ENCODE data around the gene ZSCAN5B.
A peak's percentile ranks its signal among the peaks of the same experiment; 100 is the strongest.
"Not testable (repeated sequence)": the region's sequence is repeated elsewhere in the genome, so short reads cannot be mapped to it uniquely, and the experiment has no call there.

Gene ZSCAN5B

DNA sequence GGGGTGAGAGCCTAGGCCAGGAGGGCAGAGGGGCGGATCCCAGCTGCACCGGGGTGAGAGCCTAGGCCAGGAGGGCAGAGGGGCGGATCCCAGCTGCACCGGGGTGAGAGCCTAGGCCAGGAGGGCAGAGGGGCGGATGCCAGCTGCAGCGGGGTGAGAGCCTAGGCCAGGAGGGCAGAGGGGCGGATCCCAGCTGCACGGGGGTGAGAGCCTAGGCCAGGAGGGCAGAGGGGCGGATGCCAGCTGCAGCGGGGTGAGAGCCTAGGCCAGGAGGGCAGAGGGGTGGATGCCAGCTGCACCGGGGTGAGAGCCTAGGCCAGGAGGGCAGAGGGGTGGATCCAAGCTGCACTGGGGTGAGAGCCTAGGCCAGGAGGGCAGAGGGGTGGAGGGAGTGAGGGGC, 21.3 kb downstream of the ZSCAN5B start:
- H3K27ac ChIP-seq (ENCODE audit: low read length); H3K9me3 ChIP-seq (ENCODE audit: control insufficient read depth, insufficient read depth, low read length); H3K36me3 ChIP-seq (ENCODE audit: control insufficient read depth, insufficient read depth, low read length); DNase-seq (ENCODE audit: low read depth, low spot score); H3K4me3 ChIP-seq (ENCODE audit: low read length); H3K4me1 ChIP-seq (ENCODE audit: control insufficient read depth, insufficient read depth, low read length); H3K27me3 ChIP-seq (ENCODE audit: control insufficient read depth, insufficient read depth, low read length): not testable (repeated sequence)
- no CpG with 5 or more reads among the region's 11 CpGs for WGBS (ENCODE audit: insufficient coverage, insufficient read length)

DNA sequence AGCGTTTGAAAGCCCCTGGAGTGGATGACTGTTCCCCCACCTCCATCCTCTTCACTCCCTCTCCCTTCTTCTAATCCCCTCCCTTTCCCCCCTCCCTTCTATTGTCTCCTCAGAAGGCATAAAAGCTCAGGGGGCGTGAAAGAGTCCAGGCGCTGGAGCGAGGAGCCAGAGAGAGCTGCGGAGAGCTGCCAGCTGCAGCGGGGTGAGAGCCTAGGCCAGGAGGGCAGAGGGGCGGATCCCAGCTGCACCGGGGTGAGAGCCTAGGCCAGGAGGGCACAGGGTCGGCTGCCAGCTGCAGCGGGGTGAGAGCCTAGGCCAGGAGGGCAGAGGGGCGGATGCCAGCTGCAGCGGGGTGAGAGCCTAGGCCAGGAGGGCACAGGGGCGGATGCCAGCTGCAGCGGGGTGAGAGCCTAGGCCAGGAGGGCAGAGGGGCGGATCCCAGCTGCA, 21.7 kb downstream of the ZSCAN5B start, which contains the start of gene GALP:
Gene GALP (plus strand): TSS at position 148 of the 447 bp plus-strand sequence. CDS start 1,101 bp downstream, outside the sequence.
- H3K9me3 ChIP-seq (ENCODE audit: control insufficient read depth, insufficient read depth, low read length); DNase-seq (ENCODE audit: low read depth, low spot score); H3K4me3 ChIP-seq (ENCODE audit: low read length); H3K36me3 ChIP-seq (ENCODE audit: control insufficient read depth, insufficient read depth, low read length); H3K4me1 ChIP-seq (ENCODE audit: control insufficient read depth, insufficient read depth, low read length); H3K27me3 ChIP-seq (ENCODE audit: control insufficient read depth, insufficient read depth, low read length); H3K27ac ChIP-seq (ENCODE audit: low read length): not testable (repeated sequence)
- WGBS (ENCODE audit: insufficient coverage, insufficient read length), result no CpG with 5 or more reads among the region's 15 CpGs

DNA sequence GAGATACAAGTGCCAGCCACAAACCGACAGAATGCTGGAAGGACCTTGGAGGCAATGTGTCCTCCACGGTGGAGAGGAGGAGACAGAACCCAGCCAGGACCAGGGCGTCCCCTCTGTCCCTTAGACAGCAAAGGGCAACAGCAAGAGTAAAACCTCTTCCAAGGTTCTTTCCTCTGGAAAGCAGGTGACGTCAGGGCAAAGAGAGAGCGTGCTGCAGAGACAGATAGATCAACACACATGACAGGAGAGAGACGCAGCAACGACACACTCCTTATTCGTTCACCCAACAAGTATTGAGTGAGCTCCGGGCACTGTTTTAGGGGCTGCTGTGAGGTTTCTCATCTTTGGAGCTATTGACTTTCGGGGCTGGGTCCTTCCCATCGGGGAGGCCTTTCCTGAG, 23.0 kb downstream of the ZSCAN5B start:
- H3K4me1 ChIP-seq (ENCODE audit: control insufficient read depth, insufficient read depth, low read length), result no peaks in the 10 kb centered on the region
- H3K36me3 ChIP-seq (ENCODE audit: control insufficient read depth, insufficient read depth, low read length), result no peaks in the 10 kb centered on the region
- H3K27ac ChIP-seq (ENCODE audit: low read length), result no peak overlapping the region
- no peaks in the 10 kb centered on the region for H3K9me3 ChIP-seq (ENCODE audit: control insufficient read depth, insufficient read depth, low read length)
- no CpG with 5 or more reads among the region's 11 CpGs for WGBS (ENCODE audit: insufficient coverage, insufficient read length)
- no peak for DNase-seq (ENCODE audit: low read depth, low spot score)
- no peaks in the 10 kb centered on the region for H3K27me3 ChIP-seq (ENCODE audit: control insufficient read depth, insufficient read depth, low read length)
- H3K4me3 ChIP-seq (ENCODE audit: low read length), result no peak overlapping the region

DNA sequence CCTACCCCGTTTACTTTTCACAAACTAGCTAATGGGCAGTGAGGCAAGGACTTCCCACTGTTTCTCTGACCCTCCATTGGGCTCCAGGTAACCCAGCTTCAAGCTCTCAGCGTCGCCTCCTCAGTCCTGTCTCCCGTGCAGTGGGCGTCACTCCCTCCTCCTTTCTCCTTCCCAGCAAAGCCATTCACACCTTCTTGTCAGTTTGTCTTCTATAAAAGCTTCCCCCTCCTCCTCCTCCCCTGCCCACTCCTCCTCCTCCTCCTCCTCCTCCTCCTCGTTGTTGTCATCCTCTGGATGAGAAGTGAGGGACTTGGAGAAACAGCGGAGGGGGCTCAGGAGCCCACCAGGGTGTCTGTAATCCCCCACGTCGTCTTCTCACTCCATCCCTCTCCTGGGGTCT, 23.5 kb downstream of the ZSCAN5B start:
- H3K9me3 ChIP-seq (ENCODE audit: control insufficient read depth, insufficient read depth, low read length), result no peaks in the 10 kb centered on the region
- no peak for DNase-seq (ENCODE audit: low read depth, low spot score)
- no peaks in the 10 kb centered on the region for H3K36me3 ChIP-seq (ENCODE audit: control insufficient read depth, insufficient read depth, low read length)
- H3K27me3 ChIP-seq (ENCODE audit: control insufficient read depth, insufficient read depth, low read length), result no peaks in the 10 kb centered on the region
- no peak overlapping the region for H3K27ac ChIP-seq (ENCODE audit: low read length)
- no peak overlapping the region for H3K4me3 ChIP-seq (ENCODE audit: low read length)
- no peaks in the 10 kb centered on the region for H3K4me1 ChIP-seq (ENCODE audit: control insufficient read depth, insufficient read depth, low read length)
- no CpG with 5 or more reads among the region's 9 CpGs for WGBS (ENCODE audit: insufficient coverage, insufficient read length)

DNA sequence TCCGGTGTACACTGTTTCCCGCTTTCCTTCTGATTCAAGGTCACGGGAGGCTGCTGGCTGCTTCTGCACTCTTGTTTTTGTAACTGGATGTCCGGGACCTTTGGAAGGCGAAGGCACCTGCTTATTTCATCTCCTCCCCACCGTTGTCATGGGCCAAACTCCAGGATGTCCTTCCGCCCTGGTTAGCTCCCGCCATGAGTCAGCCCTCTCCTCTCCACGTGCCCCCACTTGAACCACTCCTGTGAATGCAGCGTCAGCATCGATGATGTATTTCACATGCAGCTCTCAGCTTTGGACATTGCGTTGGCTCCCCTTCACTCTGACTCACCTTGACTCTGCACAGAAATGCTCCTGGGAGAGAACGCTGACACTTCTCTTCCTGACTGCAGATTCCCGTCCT, 27.3 kb downstream of the ZSCAN5B start:
- H3K27me3 ChIP-seq (ENCODE audit: control insufficient read depth, insufficient read depth, low read length), result no peaks in the 10 kb centered on the region
- DNase-seq (ENCODE audit: low read depth, low spot score), result no peak
- no CpG with 5 or more reads among the region's 14 CpGs for WGBS (ENCODE audit: insufficient coverage, insufficient read length)
- H3K4me3 ChIP-seq (ENCODE audit: low read length), result no peak overlapping the region
- H3K9me3 ChIP-seq (ENCODE audit: control insufficient read depth, insufficient read depth, low read length), result no peaks in the 10 kb centered on the region
- H3K4me1 ChIP-seq (ENCODE audit: control insufficient read depth, insufficient read depth, low read length), result no peaks in the 10 kb centered on the region
- H3K36me3 ChIP-seq (ENCODE audit: control insufficient read depth, insufficient read depth, low read length), result no peaks in the 10 kb centered on the region
- no peak overlapping the region for H3K27ac ChIP-seq (ENCODE audit: low read length)

DNA sequence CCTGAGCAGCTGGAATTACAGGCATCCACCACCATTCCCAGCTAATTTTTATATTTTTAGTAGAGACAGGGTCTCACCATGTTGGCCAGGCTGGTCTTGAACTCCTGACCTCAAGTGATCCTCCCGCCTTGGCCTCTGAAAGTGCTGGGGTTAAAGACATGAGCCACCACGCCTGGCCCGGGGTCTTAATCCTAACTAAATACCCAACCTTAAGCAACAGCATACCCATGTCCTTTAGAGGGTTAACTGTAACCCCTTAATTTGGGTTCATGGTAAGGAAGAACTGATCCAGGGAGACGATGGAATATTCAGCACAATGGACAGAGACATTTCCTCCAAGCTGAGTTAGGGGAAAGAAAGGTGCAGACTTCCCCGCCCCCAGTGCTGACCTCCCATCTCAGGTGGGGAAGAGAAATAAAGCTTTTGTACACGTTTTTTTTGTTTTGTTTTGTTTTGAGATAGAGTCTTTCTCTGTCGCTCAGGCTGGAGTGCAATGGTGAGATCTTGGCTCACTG, 30.5 kb downstream of the ZSCAN5B start:
- DNase-seq (ENCODE audit: low read depth, low spot score), result peak; percentile 35

DNA sequence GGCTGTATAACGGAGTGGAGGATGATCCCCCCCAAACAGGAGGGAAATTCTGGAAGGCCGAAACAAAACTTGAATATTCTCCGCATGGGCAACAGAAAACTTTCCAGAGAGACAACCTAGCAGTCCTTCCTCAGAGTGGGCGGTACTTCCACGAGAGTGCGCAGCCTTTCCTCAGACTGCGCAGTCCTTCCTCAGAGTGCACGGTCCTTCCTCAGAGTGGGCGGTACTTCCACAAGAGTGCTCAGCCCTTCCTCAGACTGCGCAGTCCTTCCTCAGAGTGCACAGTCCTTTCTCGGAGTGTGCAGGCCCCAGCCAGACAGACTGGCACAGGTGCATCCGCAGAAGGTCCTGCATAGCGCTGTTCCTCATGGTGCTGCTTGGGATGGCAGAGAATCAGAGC, 34.5 kb downstream of the ZSCAN5B start:
- H3K27ac ChIP-seq (ENCODE audit: low read length), result no peak overlapping the region
- H3K9me3 ChIP-seq (ENCODE audit: control insufficient read depth, insufficient read depth, low read length), result no peaks in the 10 kb centered on the region
- no peaks in the 10 kb centered on the region for H3K4me1 ChIP-seq (ENCODE audit: control insufficient read depth, insufficient read depth, low read length)
- DNase-seq (ENCODE audit: low read depth, low spot score), result no peak
- no peak overlapping the region for H3K4me3 ChIP-seq (ENCODE audit: low read length)
- 0 out of 2 replicates have a peak, but pooled peaks cover 2% of the 10 kb centered on the region for H3K27me3 ChIP-seq (ENCODE audit: control insufficient read depth, insufficient read depth, low read length)
- peaks cover 15% of the 10 kb centered on the region; the same call in 1 of the 2 replicates for H3K36me3 ChIP-seq (ENCODE audit: control insufficient read depth, insufficient read depth, low read length)
- no CpG with 5 or more reads among the region's 13 CpGs for WGBS (ENCODE audit: insufficient coverage, insufficient read length)

More for the DNA sequence above, 30.5 kb downstream of the ZSCAN5B start:
- Histone ChIP-seq H3K27me3 (ENCODE audit: control insufficient read depth, insufficient read depth, low read length) (0 out of 2 replicates have a peak, but pooled peaks cover 2% of the 10 kb centered on the region), H3K4me3 (ENCODE audit: low read length) (no peak overlapping the region), H3K36me3 (ENCODE audit: control insufficient read depth, insufficient read depth, low read length) (no peaks in the 10 kb centered on the region), H3K9me3 (ENCODE audit: control insufficient read depth, insufficient read depth, low read length) (no peaks in the 10 kb centered on the region), H3K4me1 (ENCODE audit: control insufficient read depth, insufficient read depth, low read length) (no peaks in the 10 kb centered on the region), H3K27ac (ENCODE audit: low read length) (no peak overlapping the region)
- no CpG with 5 or more reads among the region's 7 CpGs for WGBS (ENCODE audit: insufficient coverage, insufficient read length)

DNA sequence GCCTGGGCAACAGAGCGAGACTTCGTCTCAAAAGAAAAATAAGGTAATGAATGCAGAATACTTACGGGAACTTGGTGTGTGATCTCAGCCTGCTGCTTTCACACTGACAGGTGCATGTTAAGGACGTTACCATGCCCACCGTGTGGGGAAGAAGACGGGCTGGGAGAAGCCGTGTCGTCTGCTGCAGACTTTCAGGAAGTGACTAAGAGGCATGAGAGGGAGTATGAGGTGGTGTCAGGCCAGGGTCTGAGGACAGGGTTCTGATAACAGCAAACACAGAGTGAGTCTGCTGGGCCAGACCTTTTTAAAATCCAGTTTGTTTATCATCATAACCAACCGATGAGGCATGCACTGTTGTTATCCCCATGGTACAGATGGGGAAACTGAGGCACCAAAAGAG, 35.3 kb downstream of the ZSCAN5B start:
- WGBS (ENCODE audit: insufficient coverage, insufficient read length), result no CpG with 5 or more reads among the region's 9 CpGs
- no peaks in the 10 kb centered on the region for H3K9me3 ChIP-seq (ENCODE audit: control insufficient read depth, insufficient read depth, low read length)
- no peaks in the 10 kb centered on the region for H3K4me1 ChIP-seq (ENCODE audit: control insufficient read depth, insufficient read depth, low read length)
- no peak overlapping the region for H3K4me3 ChIP-seq (ENCODE audit: low read length)
- 0 out of 2 replicates have a peak, but pooled peaks cover 2% of the 10 kb centered on the region for H3K27me3 ChIP-seq (ENCODE audit: control insufficient read depth, insufficient read depth, low read length)
- no peak for DNase-seq (ENCODE audit: low read depth, low spot score)
- H3K36me3 ChIP-seq (ENCODE audit: control insufficient read depth, insufficient read depth, low read length), result peaks cover 15% of the 10 kb centered on the region; the same call in 1 of the 2 replicates
- H3K27ac ChIP-seq (ENCODE audit: low read length), result no peak overlapping the region

DNA sequence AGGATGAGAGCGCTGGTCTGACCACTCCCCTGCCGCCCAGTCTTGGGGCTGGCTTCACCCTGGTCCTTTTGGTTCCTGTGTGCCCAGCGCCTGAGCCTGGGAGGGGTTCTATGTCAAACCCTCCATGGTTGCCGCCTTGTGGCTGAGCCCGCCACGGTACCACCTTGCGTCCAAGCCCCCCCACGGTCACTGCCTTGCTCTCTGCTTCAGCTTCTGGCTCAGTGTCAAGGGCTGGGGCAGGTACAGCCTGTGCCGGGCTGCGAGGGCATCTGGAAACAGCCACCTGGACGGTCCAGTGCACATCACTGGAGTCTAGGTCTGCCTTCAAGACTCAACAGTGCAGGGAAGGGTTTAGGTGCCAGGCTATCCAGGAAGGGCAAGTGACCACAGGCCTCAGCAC, 36.0 kb downstream of the ZSCAN5B start:
- no CpG with 5 or more reads among the region's 11 CpGs for WGBS (ENCODE audit: insufficient coverage, insufficient read length)
- no peaks in the 10 kb centered on the region for H3K4me1 ChIP-seq (ENCODE audit: control insufficient read depth, insufficient read depth, low read length)
- H3K9me3 ChIP-seq (ENCODE audit: control insufficient read depth, insufficient read depth, low read length), result no peaks in the 10 kb centered on the region
- peaks cover 15% of the 10 kb centered on the region for H3K36me3 ChIP-seq (ENCODE audit: control insufficient read depth, insufficient read depth, low read length)
- no peak overlapping the region for H3K4me3 ChIP-seq (ENCODE audit: low read length)
- DNase-seq (ENCODE audit: low read depth, low spot score), result no peak
- no peak overlapping the region for H3K27ac ChIP-seq (ENCODE audit: low read length)
- 0 out of 2 replicates have a peak, but pooled peaks cover 2% of the 10 kb centered on the region for H3K27me3 ChIP-seq (ENCODE audit: control insufficient read depth, insufficient read depth, low read length)

DNA sequence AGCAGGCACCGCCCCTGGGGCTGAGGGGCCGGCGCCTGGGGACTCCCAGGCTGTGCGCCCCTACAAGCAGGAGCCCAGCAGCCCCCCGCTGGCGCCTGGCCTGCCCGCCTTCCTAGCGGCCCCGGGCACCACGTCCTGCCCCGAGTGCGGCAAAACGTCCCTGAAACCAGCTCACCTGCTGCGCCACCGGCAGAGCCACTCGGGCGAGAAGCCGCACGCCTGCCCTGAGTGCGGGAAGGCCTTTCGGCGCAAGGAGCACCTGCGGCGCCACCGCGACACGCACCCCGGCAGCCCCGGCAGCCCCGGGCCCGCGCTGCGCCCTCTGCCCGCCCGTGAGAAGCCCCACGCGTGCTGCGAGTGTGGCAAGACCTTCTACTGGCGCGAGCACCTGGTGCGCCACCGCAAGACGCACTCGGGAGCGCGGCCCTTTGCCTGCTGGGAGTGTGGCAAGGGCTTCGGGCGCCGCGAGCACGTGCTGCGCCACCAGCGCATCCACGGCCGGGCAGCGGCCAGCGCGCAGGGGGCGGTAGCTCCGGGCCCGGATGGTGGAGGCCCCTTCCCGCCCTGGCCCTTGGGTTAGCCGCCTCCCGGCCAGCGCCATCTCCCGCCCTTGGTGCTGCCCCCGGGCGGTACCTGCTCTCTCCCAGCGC, 37.8 kb downstream of the ZSCAN5B start:
- Histone ChIP-seq H3K4me3 (ENCODE audit: low read length) (no peak overlapping the region), H3K27me3 (ENCODE audit: control insufficient read depth, insufficient read depth, low read length) (0 out of 2 replicates have a peak, but pooled peaks cover 2% of the 10 kb centered on the region), H3K4me1 (ENCODE audit: control insufficient read depth, insufficient read depth, low read length) (no peaks in the 10 kb centered on the region), H3K27ac (ENCODE audit: low read length) (no peak overlapping the region), H3K9me3 (ENCODE audit: control insufficient read depth, insufficient read depth, low read length) (no peaks in the 10 kb centered on the region), H3K36me3 (ENCODE audit: control insufficient read depth, insufficient read depth, low read length) (peaks cover 18% of the 10 kb centered on the region)
- WGBS (ENCODE audit: insufficient coverage, insufficient read length), result no CpG with 5 or more reads among the region's 69 CpGs
- DNase-seq (ENCODE audit: low read depth, low spot score), result no peak
